ENCODE results near the gene POC1A. TPM values are rescaled to one million over a fixed set of nuclear protein-coding genes. Genes with fewer than 3 reads are reported as not detected.

Gene POC1A
- total and polyA plus RNA-seq, 7 donors = 0.66 to 15.8 (median 1.7) TPM

DNA sequence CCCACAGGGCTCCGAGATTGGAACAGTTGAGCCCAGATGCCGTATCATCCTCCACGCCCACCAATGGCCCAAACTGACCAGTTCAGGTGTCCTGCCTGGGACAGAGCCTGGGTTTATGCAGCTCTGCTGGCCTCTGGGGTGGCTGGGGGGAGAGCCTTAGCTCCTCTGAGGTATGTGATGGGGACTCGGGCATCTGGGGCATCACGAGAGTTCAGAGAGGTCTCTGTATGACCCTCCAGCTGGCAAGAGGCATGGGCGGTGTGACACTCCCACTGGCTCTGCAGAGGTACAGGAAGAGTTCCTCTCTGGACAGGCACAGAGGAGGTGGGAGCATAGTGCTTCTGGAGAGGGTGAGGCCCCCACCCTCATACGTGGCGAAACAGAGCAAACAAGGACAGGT lies 71.3 kb downstream of the POC1A start:
- H3K9me3 ChIP-seq = no peaks in the 10 kb centered on the region
- H3K36me3 ChIP-seq = no peaks in the 10 kb centered on the region
- intact Hi-C loops (cut with DNase I) = no loop called here
- H3K4me1 ChIP-seq = peaks cover 0 to 3% (median 2%) of the 10 kb centered on the region in 4 donors
- H3K27me3 ChIP-seq = no peaks in the 10 kb centered on the region
- WGBS, 2 donors = 90 to 93% methylated on average over 8 of the region's 8 CpGs
- DNase-seq = no peak
- no peak overlapping the region for H3K4me3 ChIP-seq
- TF ChIP-seq, protein P1, sequence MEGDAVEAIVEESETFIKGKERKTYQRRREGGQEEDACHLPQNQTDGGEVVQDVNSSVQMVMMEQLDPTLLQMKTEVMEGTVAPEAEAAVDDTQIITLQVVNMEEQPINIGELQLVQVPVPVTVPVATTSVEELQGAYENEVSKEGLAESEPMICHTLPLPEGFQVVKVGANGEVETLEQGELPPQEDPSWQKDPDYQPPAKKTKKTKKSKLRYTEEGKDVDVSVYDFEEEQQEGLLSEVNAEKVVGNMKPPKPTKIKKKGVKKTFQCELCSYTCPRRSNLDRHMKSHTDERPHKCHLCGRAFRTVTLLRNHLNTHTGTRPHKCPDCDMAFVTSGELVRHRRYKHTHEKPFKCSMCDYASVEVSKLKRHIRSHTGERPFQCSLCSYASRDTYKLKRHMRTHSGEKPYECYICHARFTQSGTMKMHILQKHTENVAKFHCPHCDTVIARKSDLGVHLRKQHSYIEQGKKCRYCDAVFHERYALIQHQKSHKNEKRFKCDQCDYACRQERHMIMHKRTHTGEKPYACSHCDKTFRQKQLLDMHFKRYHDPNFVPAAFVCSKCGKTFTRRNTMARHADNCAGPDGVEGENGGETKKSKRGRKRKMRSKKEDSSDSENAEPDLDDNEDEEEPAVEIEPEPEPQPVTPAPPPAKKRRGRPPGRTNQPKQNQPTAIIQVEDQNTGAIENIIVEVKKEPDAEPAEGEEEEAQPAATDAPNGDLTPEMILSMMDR (IDR thresholded peaks at IDR 0.05) = no peak
- TF ChIP-seq EP300 (IDR thresholded peaks at IDR 0.05) = no peak
- no peak for TF ChIP-seq POLR2AphosphoS5 (IDR thresholded peaks at IDR 0.05)
- no peak overlapping the region for H3K27ac ChIP-seq

DNA sequence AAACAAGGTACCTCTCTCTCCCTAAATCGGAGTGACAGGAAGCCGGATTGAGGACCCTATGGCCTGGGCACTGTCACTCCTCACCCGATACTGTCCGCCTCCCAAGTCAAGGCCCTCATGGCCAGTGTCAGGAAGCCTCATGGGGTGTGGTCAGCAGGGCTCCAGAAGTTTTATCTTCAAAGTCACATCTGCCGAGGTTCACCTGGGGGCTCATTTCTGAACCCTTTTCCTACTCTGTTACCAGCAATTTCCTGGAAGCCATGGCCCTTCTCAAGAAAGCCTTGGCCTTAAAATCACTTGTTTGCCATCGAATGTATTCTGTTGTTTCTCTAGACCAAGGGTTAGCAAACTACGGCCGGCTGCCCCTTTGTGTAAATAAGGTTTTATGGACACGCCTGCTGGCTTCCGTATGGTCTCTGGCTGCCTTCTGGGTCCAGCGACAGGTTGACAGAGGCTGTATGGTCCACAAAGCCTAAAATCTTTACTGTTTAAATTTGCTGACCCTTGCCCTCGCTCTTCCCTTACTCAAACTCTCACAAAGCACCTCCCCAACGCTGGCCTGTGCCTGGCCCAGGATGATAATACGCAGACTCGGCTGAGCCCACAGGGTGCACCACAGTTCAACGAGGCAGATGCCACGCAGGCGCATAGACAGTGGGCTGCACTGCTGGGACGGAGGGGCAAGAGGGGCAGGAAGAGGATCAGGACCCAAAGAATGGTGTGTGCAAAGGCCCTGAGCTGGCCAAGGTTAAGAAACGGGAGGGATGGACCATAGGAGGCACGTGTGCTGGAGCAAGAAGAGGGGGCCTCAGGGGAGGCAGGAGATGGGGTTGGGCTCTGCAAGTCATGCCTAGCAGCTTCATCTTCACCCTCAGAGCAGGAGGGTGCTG lies 73.1 kb downstream of the POC1A start:
- no peaks in the 10 kb centered on the region for H3K27me3 ChIP-seq
- no peaks in the 10 kb centered on the region for H3K9me3 ChIP-seq
- WGBS, 2 donors = 59 to 81% methylated on average over 21 of the region's 21 CpGs
- DNase-seq = no peak
- H3K4me1 ChIP-seq = peaks cover 0 to 18% (median 13%) of the 10 kb centered on the region in 4 donors
- H3K36me3 ChIP-seq = no peaks in the 10 kb centered on the region
- intact Hi-C loops (cut with DNase I) = no loop called here
- no peak overlapping the region for H3K4me3 ChIP-seq
- TF ChIP-seq POLR2AphosphoS5 (IDR thresholded peaks at IDR 0.05) (no peak), EP300 (IDR thresholded peaks at IDR 0.05) (no peak), POLR2A (IDR thresholded peaks at IDR 0.05) (no peak)
- TF ChIP-seq, protein P1 (IDR thresholded peaks at IDR 0.05) = no peak
- no peak overlapping the region for H3K27ac ChIP-seq

- WGBS, 2 donors = 97 to 98% methylated on average over 5 of the region's 5 CpGs
- intact Hi-C loops (cut with DNase I) = no loop called here
- TF ChIP-seq, protein P1 (IDR thresholded peaks at IDR 0.05) = no peak
Measured at GRCh38 chr3:52079958-52080357, 74.3 kb downstream of the POC1A start.

GRCh38 chr3:52078781-52079560 lies 75.3 kb downstream of the POC1A start:
- no peaks in the 10 kb centered on the region for H3K27me3 ChIP-seq
- no peak overlapping the region for H3K27ac ChIP-seq
- no peaks in the 10 kb centered on the region for H3K36me3 ChIP-seq
- peaks cover 0 to 18% (median 13%) of the 10 kb centered on the region in 4 donors for H3K4me1 ChIP-seq
- TF ChIP-seq POLR2A (IDR thresholded peaks at IDR 0.05) = no peak
- no peak for TF ChIP-seq EP300 (IDR thresholded peaks at IDR 0.05)
- DNase-seq = no peak
- intact Hi-C loops (cut with DNase I) = no loop called here
- 96 to 97% methylated on average over 19 of the region's 19 CpGs for WGBS, 2 donors
- H3K4me3 ChIP-seq = no peak overlapping the region
- no peaks in the 10 kb centered on the region for H3K9me3 ChIP-seq

More at GRCh38 chr3:52079958-52080357, 74.3 kb downstream of the POC1A start:
- Histone ChIP-seq H3K9me3 (no peaks in the 10 kb centered on the region), H3K4me3 (no peak overlapping the region), H3K36me3 (no peaks in the 10 kb centered on the region), H3K27me3 (no peaks in the 10 kb centered on the region), H3K4me1 (peaks cover 0 to 18% (median 13%) of the 10 kb centered on the region in 4 donors), H3K27ac (no peak overlapping the region)
- no peak for DNase-seq

DNA sequence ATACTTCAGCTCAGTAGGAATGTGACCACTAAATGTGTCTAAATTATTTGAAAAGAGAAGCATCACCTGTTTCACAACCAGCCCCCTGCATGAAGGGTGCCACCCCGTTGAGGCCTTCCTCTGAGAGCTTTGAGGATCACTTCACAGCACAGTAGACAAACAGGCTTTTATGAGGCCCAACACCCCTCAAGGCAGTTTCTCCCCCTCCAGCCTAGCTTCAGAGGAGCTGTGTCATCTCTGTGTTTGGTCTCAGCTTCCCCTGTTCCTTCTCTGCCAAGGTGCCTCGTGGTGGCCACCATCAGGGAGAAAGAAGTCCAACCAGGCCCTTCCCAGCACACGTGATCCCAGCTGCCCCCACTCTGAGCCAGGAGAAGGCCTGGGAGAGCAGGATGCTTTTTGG lies 76.3 kb downstream of the POC1A start:
- intact Hi-C loops (cut with DNase I) = no loop called here
- WGBS, 2 donors = 50 to 70% methylated on average over 3 of the region's 3 CpGs
- Histone ChIP-seq H3K4me3 (no peak overlapping the region), H3K36me3 (no peaks in the 10 kb centered on the region), H3K27me3 (no peaks in the 10 kb centered on the region), H3K27ac (peak overlapping the region; percentile 44 to 64 (median 57)), H3K4me1 (peaks cover 0 to 18% (median 13%) of the 10 kb centered on the region in 4 donors), H3K9me3 (no peaks in the 10 kb centered on the region)
- TF ChIP-seq POLR2A (IDR thresholded peaks at IDR 0.05) = no peak
- TF ChIP-seq, protein P1 (IDR thresholded peaks at IDR 0.05) = no peak
- no peak for TF ChIP-seq POLR2AphosphoS5 (IDR thresholded peaks at IDR 0.05)
- TF ChIP-seq EP300 (IDR thresholded peaks at IDR 0.05) = no peak
- no peak for DNase-seq
